Retinal pigment epithelial cell (primary cell): ENCODE data around the gene ROBO1.

Experiments used
- DNase-seq: peaks from one replicate; pipeline ENCODE4 v3.0.0-alpha.2; 2010; ENCODE audit warnings: low read depth
- H3K4me3 ChIP-seq: 2 replicates; pipeline ENCODE4 v1.5.1; 2011; ENCODE audit warnings: mild to moderate bottlenecking, low read length, control low read depth, moderate library complexity
- CTCF ChIP-seq: conservative IDR thresholded peaks from 2 replicates; pipeline ENCODE4 v1.5.1; 2011; ENCODE audit warnings: low read depth, low read length, control low read depth, inconsistent platforms

The ROBO1 gene

GRCh38 chr3:79773291-79773690, 5.5 kb upstream of the ROBO1 start:
- H3K4me3 ChIP-seq = no peak overlapping the region
- no peak for DNase-seq
- no peak for TF ChIP-seq CTCF

- no peak overlapping the region for H3K4me3 ChIP-seq
- TF ChIP-seq CTCF = no peak
- no peak for DNase-seq
Measured at GRCh38 chr3:79769229-79769628, 1.4 kb upstream of the ROBO1 start.

- DNase-seq = no peak
- peak; percentile 31 for TF ChIP-seq CTCF
- H3K4me3 ChIP-seq = peak overlapping the region; percentile 69
Measured at GRCh38 chr3:79767194-79767904, 449 bp downstream of the ROBO1 start.

GRCh38 chr3:79766496-79767193, 1.2 kb downstream of the ROBO1 start:
- H3K4me3 ChIP-seq = peak overlapping the region; percentile 69
- no peak for DNase-seq
- no peak for TF ChIP-seq CTCF

- peak overlapping the region; percentile 69 for H3K4me3 ChIP-seq
- no peak for DNase-seq
- TF ChIP-seq CTCF = no peak
Measured at GRCh38 chr3:79765911-79766310, 1.9 kb downstream of the ROBO1 start.

- no peak for TF ChIP-seq CTCF
- DNase-seq = peak; percentile 75
Measured at GRCh38 chr3:79761441-79761840, 6.4 kb downstream of the ROBO1 start.

GRCh38 chr3:79751703-79752102, 16.1 kb downstream of the ROBO1 start:
- no peak for TF ChIP-seq CTCF

More at GRCh38 chr3:79761441-79761840, 6.4 kb downstream of the ROBO1 start:
- no peak overlapping the region for H3K4me3 ChIP-seq

More at GRCh38 chr3:79751703-79752102, 16.1 kb downstream of the ROBO1 start:
- H3K4me3 ChIP-seq = no peak overlapping the region
- no peak for DNase-seq
